Thymus (tissue), 11 donors: ENCODE data around the gene CHST10. TPM values are rescaled to one million over a fixed set of nuclear protein-coding genes. Genes with fewer than 3 reads are reported as not detected.

Experiments used
- DNase-seq, 9 donors: peaks; one replicate each; pipeline ENCODE4 v3.0.0-alpha.2; 2013; ENCODE audit warnings: low spot score in 9 of 9, low read depth in 6 of 9, missing footprints in 1 of 9
- H3K27ac ChIP-seq, 2 donors: one replicate each; pipeline ENCODE4 v1.5.1; 2013; ENCODE audit warnings: control low read depth in 1 of 2, low read depth in 1 of 2, low read length in 1 of 2, mild to moderate bottlenecking in 1 of 2, moderate library complexity in 1 of 2
- H3K27me3 ChIP-seq, 2 donors: one replicate each; pipeline ENCODE4 v1.5.1; 2013; ENCODE audit warnings: low read length in 1 of 2; ENCODE audit not compliant: control insufficient read depth in 2 of 2, insufficient read depth in 1 of 2
- H3K36me3 ChIP-seq, 2 donors: one replicate each; pipeline ENCODE4 v1.5.1; 2013; ENCODE audit warnings: low read length in 1 of 2, mild to moderate bottlenecking in 1 of 2, moderate library complexity in 1 of 2; ENCODE audit not compliant: control insufficient read depth in 2 of 2, insufficient read depth in 2 of 2
- H3K4me1 ChIP-seq, 2 donors: one replicate each; pipeline ENCODE4 v1.5.1; 2013; ENCODE audit warnings: low read length in 2 of 2; ENCODE audit not compliant: control insufficient read depth in 2 of 2, insufficient read depth in 2 of 2
- H3K4me3 ChIP-seq, 2 donors: one replicate each; pipeline ENCODE4 v1.5.1; 2013; ENCODE audit warnings: low read length in 2 of 2, control low read depth in 1 of 2, mild to moderate bottlenecking in 1 of 2
- H3K9me3 ChIP-seq, 2 donors: one replicate each; pipeline ENCODE4 v1.5.1; 2013; ENCODE audit warnings: low read length in 1 of 2, mild to moderate bottlenecking in 1 of 2; ENCODE audit not compliant: control insufficient read depth in 2 of 2, insufficient read depth in 1 of 2
- WGBS: extraction: QIAGEN DNeasy Blood & Tissue Kit; methylation state at CpG from one replicate; pipeline ENCODE4 v1.1.7; 2013; 5-methylcytosine and 5-hydroxymethylcytosine counted together
- polyA plus RNA-seq: library from polyadenylated mRNA; stranded (reverse); fragments of 200-250 nt; gene quantifications from one replicate; pipeline ENCODE4 v1.2.3, GENCODE V29; 2013
- total RNA-seq: library from RNA; stranded (reverse); fragments of 120-200 nt; gene quantifications from one replicate; pipeline ENCODE4 v1.2.4, GENCODE V29; 2013
- donor health status: healthy.

The CHST10 gene
- total and polyA plus RNA-seq, 2 donors, result 4.0 to 7.1 TPM

- H3K9me3 ChIP-seq, result no peaks in the 10 kb centered on the region
- no peak overlapping the region for H3K27ac ChIP-seq
- no peak for DNase-seq
- H3K4me3 ChIP-seq, result no peak overlapping the region
- H3K27me3 ChIP-seq, result no peaks in the 10 kb centered on the region
- H3K36me3 ChIP-seq, result no peaks in the 10 kb centered on the region
- peaks cover 4 to 11% of the 10 kb centered on the region in 2 donors for H3K4me1 ChIP-seq
- 94% methylated on average over 3 of the region's 3 CpGs for WGBS
Observed at GRCh38 chr2:100419915-100420314, 2.4 kb upstream of the CHST10 start.

- H3K4me1 ChIP-seq, result peaks cover 4 to 11% of the 10 kb centered on the region in 2 donors
- H3K9me3 ChIP-seq, result no peaks in the 10 kb centered on the region
- no peaks in the 10 kb centered on the region for H3K27me3 ChIP-seq
- H3K36me3 ChIP-seq, result no peaks in the 10 kb centered on the region
- 87% methylated on average over 12 of the region's 12 CpGs for WGBS
- no peak overlapping the region for H3K4me3 ChIP-seq
- H3K27ac ChIP-seq, result no peak overlapping the region
- peak in 5 of 9 donors; percentile 6 to 56 (median 13) for DNase-seq
Observed at GRCh38 chr2:100418406-100418962, 1.0 kb upstream of the CHST10 start.

- H3K27me3 ChIP-seq, result no peaks in the 10 kb centered on the region
- WGBS, result 19% methylated on average over 19 of the region's 19 CpGs
- H3K36me3 ChIP-seq, result no peaks in the 10 kb centered on the region
- H3K9me3 ChIP-seq, result no peaks in the 10 kb centered on the region
- peak overlapping the region; percentile 43 to 82 for H3K4me3 ChIP-seq
- H3K27ac ChIP-seq, result peak overlapping the region in 1 of 2 donors; percentile 26
- DNase-seq, result peak in 2 of 9 donors; percentile 3 to 9
- peaks cover 4 to 11% of the 10 kb centered on the region in 2 donors for H3K4me1 ChIP-seq
Observed at GRCh38 chr2:100417711-100418124, 250 bp upstream of the CHST10 start.

GRCh38 chr2:100416397-100416934, 1.0 kb downstream of the CHST10 start:
- 6% methylated on average over 5 of the region's 5 CpGs for WGBS
- no peaks in the 10 kb centered on the region for H3K36me3 ChIP-seq
- peak overlapping the region; percentile 51 to 82 for H3K4me3 ChIP-seq
- no peaks in the 10 kb centered on the region for H3K9me3 ChIP-seq
- H3K4me1 ChIP-seq, result peaks cover 4 to 11% of the 10 kb centered on the region in 2 donors
- DNase-seq, result peak in 2 of 9 donors; percentile 8 to 9
- no peaks in the 10 kb centered on the region for H3K27me3 ChIP-seq
- H3K27ac ChIP-seq, result no peak overlapping the region

- Histone ChIP-seq H3K27me3 (no peaks in the 10 kb centered on the region), H3K27ac (no peak overlapping the region), H3K4me3 (no peak overlapping the region), H3K36me3 (no peaks in the 10 kb centered on the region), H3K9me3 (no peaks in the 10 kb centered on the region), H3K4me1 (peaks cover 4 to 11% of the 10 kb centered on the region in 2 donors)
- WGBS, result 98% methylated on average over 4 of the region's 4 CpGs
- DNase-seq, result no peak
Observed at GRCh38 chr2:100413571-100413970, 3.9 kb downstream of the CHST10 start.

GRCh38 chr2:100412881-100413321, 4.6 kb downstream of the CHST10 start:
- WGBS, result 99% methylated on average over 5 of the region's 5 CpGs

GRCh38 chr2:100412466-100412865, 5.0 kb downstream of the CHST10 start:
- no peaks in the 10 kb centered on the region for H3K9me3 ChIP-seq
- no peaks in the 10 kb centered on the region for H3K27me3 ChIP-seq
- no peaks in the 10 kb centered on the region for H3K36me3 ChIP-seq
- no peak overlapping the region for H3K27ac ChIP-seq
- H3K4me3 ChIP-seq, result no peak overlapping the region
- no peak for DNase-seq
- WGBS, result 97% methylated on average over 4 of the region's 4 CpGs
- peaks cover 4 to 6% of the 10 kb centered on the region in 2 donors for H3K4me1 ChIP-seq

More at GRCh38 chr2:100412881-100413321, 4.6 kb downstream of the CHST10 start:
- DNase-seq, result no peak
- H3K9me3 ChIP-seq, result no peaks in the 10 kb centered on the region
- no peaks in the 10 kb centered on the region for H3K36me3 ChIP-seq
- H3K4me1 ChIP-seq, result peaks cover 4 to 10% of the 10 kb centered on the region in 2 donors
- H3K4me3 ChIP-seq, result no peak overlapping the region
- no peaks in the 10 kb centered on the region for H3K27me3 ChIP-seq
- H3K27ac ChIP-seq, result no peak overlapping the region

- H3K4me3 ChIP-seq, result no peak overlapping the region
- H3K36me3 ChIP-seq, result no peaks in the 10 kb centered on the region
- H3K27ac ChIP-seq, result no peak overlapping the region
- peaks cover 4 to 6% of the 10 kb centered on the region in 2 donors for H3K4me1 ChIP-seq
- H3K27me3 ChIP-seq, result no peaks in the 10 kb centered on the region
- no peak for DNase-seq
- WGBS, result 96% methylated on average over 5 of the region's 5 CpGs
- H3K9me3 ChIP-seq, result no peaks in the 10 kb centered on the region
Observed at GRCh38 chr2:100411841-100412292, 5.6 kb downstream of the CHST10 start.

- 95% methylated on average over 8 of the region's 8 CpGs for WGBS
- DNase-seq, result no peak
Observed at GRCh38 chr2:100409975-100410647, 7.4 kb downstream of the CHST10 start.

More at GRCh38 chr2:100409975-100410647, 7.4 kb downstream of the CHST10 start:
- H3K27me3 ChIP-seq, result no peaks in the 10 kb centered on the region
- H3K9me3 ChIP-seq, result no peaks in the 10 kb centered on the region
- H3K4me1 ChIP-seq, result no peaks in the 10 kb centered on the region
- H3K36me3 ChIP-seq, result peaks cover 9 to 14% of the 10 kb centered on the region in 2 donors
- H3K4me3 ChIP-seq, result no peak overlapping the region
- H3K27ac ChIP-seq, result no peak overlapping the region
